Psoas muscle (tissue), 8 donors: Measurements from ENCODE around the gene RASGRF2. TPM values are rescaled to one million over a fixed set of nuclear protein-coding genes. Genes with fewer than 3 reads are reported as not detected.

Source experiments
- ATAC-seq, 4 donors: fragments of 200-7000 bp; cut with Tn5 transposase; one replicate each; pipeline ENCODE4 v1.9.1; 2020; ENCODE audit warnings: moderate library complexity in 3 of 4, mild to moderate bottlenecking in 2 of 4
- DNase-seq, 2 donors: peaks; one replicate each; pipeline ENCODE4 v3.0.0-alpha.2; 2020
- H3K27ac ChIP-seq: fragments of 200-600 bp; one replicate; pipeline ENCODE4 v1.8.0; 2022
- H3K27me3 ChIP-seq, 3 donors: fragments of 200-600 bp in 1 of 3; one replicate each; pipeline versions ENCODE4 v1.6.1 to v1.8.0; 2013 to 2022; ENCODE audit warnings: low read length in 2 of 3, mild to moderate bottlenecking in 2 of 3, moderate library complexity in 1 of 3; ENCODE audit not compliant: insufficient read depth in 3 of 3
- H3K36me3 ChIP-seq, 2 donors: fragments of 200-600 bp in 1 of 2; one replicate each; pipeline versions ENCODE4 v1.6.1 to v1.8.0; 2013 to 2022; ENCODE audit warnings: low read depth in 1 of 2, mild to moderate bottlenecking in 1 of 2, moderate library complexity in 1 of 2; ENCODE audit not compliant: insufficient read depth in 1 of 2
- H3K4me1 ChIP-seq: fragments of 200-600 bp; one replicate; pipeline ENCODE4 v1.8.0; 2022
- H3K4me3 ChIP-seq: fragments of 200-600 bp; one replicate; pipeline ENCODE4 v1.8.0; 2022; ENCODE audit warnings: mild to moderate bottlenecking
- H3K9me3 ChIP-seq: fragments of 200-600 bp; one replicate; pipeline ENCODE4 v1.8.0; 2022
- WGBS, 3 donors: extraction: QIAGEN DNeasy Blood & Tissue Kit; methylation state at CpG; one replicate each; pipeline versions ENCODE4 v1.1.6 to v1.1.7; 2013; 5-methylcytosine and 5-hydroxymethylcytosine counted together
- intact Hi-C, 2 donors: fragments of 100-400 bp; cut with DNase I; formaldehyde crosslinking; loops; one replicate each; pipeline versions ENCODE4 v1.11.0 to v1.14.2; 2022
- polyA plus RNA-seq, 3 donors: library from polyadenylated mRNA; stranded (reverse); fragments of 200-250 nt; gene quantifications; one replicate each; pipeline ENCODE4 v1.2.3, GENCODE V29; 2013
- total RNA-seq, 4 donors: library from RNA; stranded (reverse); fragmentation: NEBNext Ultra II Directional in 2 of 4; extraction: Animal tissue kit (Norgen Biotek cat#: 25700) in 2 of 4; gene quantifications; one replicate each; pipeline versions ENCODE4 v1.2.1 to v1.2.4, GENCODE V29; 2021 to 2023
- TF ChIP-seq, protein P1 (sequence below): fragments of 200-600 bp; IDR thresholded peaks from one replicate; pipeline ENCODE4 v1.8.0; 2022; ENCODE audit warnings: antibody characterized with exemption
- donor health status: healthy with polysubstance abuse.
- donor health status: DM: no; HTN: no; CAD: no; lungs with moderate emphysema.
- donor health status: Bipolar disorder and iron deficiency.
- donor health status: healthy.
- donor health status: DM: yes; HTN: yes; CAD: no.
- donor health status: DM: no; HTN: no; CAD: no.
- donor health status: DM: no; HTN: no; CAD: no.
- donor health status: DM: yes; HTN: yes; CAD: no.

Gene RASGRF2
- total and polyA plus RNA-seq, 7 donors = 2.0 to 6.2 (median 3.2) TPM

DNA sequence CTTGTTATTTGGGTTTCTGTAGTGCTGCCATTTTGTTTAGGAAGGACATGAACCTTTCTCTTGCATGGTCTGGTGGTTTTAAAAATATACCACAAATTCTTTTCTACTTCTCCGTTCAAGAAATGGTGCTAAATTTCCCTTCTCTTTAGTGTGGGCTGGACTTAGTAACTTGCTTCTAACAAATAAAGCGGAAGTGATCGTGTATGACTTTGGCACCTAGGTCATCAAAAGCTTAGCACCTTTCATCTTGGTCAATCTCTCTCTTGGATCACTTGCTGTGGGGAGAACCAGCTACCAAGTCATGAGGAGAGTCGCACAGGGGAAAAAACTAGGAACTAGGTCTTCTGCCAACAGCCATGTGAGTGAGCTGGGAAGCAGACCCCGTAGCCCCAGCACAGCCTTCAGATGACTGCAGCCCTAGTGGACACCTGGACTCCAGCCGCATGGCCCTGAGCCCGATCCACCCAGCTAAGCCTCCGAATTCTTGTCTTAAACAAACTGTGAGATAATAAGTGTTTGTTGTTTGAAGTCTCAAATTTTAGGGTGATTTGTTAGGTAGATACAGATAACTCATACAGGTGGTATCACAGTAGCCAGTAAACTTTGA lies 185.3 kb downstream of the RASGRF2 start:
- DNase-seq = no peak
- Histone ChIP-seq H3K36me3 (no peaks in the 10 kb centered on the region), H3K27me3 (no peaks in the 10 kb centered on the region), H3K4me3 (no peak overlapping the region), H3K27ac (no peak overlapping the region), H3K9me3 (no peaks in the 10 kb centered on the region), H3K4me1 (peaks cover 9% of the 10 kb centered on the region)
- intact Hi-C loops = no loop called here
- WGBS, 3 donors = 59 to 88% (median 70%) methylated on average over 8 of the region's 8 CpGs
- ATAC-seq = no peak
- TF ChIP-seq, protein P1, sequence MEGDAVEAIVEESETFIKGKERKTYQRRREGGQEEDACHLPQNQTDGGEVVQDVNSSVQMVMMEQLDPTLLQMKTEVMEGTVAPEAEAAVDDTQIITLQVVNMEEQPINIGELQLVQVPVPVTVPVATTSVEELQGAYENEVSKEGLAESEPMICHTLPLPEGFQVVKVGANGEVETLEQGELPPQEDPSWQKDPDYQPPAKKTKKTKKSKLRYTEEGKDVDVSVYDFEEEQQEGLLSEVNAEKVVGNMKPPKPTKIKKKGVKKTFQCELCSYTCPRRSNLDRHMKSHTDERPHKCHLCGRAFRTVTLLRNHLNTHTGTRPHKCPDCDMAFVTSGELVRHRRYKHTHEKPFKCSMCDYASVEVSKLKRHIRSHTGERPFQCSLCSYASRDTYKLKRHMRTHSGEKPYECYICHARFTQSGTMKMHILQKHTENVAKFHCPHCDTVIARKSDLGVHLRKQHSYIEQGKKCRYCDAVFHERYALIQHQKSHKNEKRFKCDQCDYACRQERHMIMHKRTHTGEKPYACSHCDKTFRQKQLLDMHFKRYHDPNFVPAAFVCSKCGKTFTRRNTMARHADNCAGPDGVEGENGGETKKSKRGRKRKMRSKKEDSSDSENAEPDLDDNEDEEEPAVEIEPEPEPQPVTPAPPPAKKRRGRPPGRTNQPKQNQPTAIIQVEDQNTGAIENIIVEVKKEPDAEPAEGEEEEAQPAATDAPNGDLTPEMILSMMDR = no peak

DNA sequence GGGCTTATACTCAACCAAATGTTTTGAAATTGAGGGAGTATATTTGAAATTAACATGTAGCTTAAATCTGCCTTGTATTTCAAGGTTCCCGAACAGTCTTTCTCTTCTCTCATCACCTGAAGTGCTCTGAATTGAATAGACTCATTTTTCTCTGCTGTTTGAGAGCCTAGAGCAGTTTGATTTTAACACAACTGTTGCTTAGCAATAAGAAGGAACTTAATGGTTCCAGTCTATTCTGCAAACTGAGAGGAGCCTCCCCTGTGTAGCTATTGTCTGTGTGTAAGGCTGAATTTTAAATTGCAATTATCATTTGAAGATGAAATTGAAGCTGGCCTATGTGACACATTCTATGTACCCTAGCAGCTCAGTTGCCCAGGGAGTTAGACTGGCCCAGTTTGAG lies 185.9 kb downstream of the RASGRF2 start:
- H3K36me3 ChIP-seq = no peaks in the 10 kb centered on the region
- no peaks in the 10 kb centered on the region for H3K9me3 ChIP-seq
- no peak overlapping the region for H3K27ac ChIP-seq
- no peak overlapping the region for H3K4me3 ChIP-seq
- DNase-seq (no peak), ATAC-seq (no peak)
- intact Hi-C loops = no loop called here
- H3K4me1 ChIP-seq = peaks cover 9% of the 10 kb centered on the region
- 81 to 97% (median 94%) methylated on average over 1 of the region's 1 CpG for WGBS, 3 donors
- no peaks in the 10 kb centered on the region for H3K27me3 ChIP-seq
- TF ChIP-seq, protein P1 = no peak

DNA sequence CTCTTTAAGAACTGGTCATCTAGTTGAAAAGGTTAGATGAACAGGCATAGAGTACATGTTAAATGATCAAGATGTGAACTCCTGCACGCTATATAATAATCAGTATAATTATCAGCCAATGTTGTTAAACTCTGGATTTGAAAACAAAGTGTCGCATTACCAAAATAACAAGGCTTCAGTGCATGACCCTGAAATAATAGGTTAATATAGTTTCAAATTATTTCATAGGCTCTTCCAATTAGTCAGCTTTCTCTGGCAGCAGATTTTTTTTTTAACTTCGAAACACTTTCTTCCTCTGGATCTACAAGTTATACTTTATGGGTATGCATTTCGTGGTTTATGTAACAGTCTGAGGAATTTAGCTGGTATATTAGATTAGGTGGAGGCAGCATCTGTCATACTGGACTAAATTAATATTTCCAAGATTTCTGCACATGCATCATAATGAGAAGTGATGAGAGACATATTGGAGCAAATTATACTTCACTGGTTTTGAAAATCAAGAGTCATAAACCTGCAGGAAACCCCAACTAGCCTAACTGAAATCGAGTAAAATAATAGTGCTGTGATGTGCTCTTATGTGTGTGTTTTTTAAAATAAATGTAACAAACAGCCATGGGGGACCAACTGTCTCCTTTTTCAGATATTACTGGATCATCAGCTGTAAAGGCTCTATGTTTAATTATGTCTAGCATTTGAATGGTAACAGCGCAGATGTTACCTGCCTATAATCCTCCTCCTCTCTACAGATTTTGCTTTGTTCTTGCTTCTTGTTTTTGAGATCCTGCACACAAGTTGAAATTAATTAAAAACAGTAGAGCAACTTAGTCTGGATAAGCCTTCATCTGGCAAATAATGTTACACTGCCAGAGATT lies 187.1 kb downstream of the RASGRF2 start:
- Histone ChIP-seq H3K4me1 (peaks cover 9% of the 10 kb centered on the region), H3K27me3 (no peaks in the 10 kb centered on the region), H3K36me3 (no peaks in the 10 kb centered on the region), H3K9me3 (no peaks in the 10 kb centered on the region), H3K27ac (no peak overlapping the region), H3K4me3 (no peak overlapping the region)
- 46 to 63% (median 52%) methylated on average over 6 of the region's 6 CpGs for WGBS, 3 donors
- DNase-seq = no peak
- no peak for ATAC-seq
- intact Hi-C loops = no loop called here
- TF ChIP-seq, protein P1 = no peak

DNA sequence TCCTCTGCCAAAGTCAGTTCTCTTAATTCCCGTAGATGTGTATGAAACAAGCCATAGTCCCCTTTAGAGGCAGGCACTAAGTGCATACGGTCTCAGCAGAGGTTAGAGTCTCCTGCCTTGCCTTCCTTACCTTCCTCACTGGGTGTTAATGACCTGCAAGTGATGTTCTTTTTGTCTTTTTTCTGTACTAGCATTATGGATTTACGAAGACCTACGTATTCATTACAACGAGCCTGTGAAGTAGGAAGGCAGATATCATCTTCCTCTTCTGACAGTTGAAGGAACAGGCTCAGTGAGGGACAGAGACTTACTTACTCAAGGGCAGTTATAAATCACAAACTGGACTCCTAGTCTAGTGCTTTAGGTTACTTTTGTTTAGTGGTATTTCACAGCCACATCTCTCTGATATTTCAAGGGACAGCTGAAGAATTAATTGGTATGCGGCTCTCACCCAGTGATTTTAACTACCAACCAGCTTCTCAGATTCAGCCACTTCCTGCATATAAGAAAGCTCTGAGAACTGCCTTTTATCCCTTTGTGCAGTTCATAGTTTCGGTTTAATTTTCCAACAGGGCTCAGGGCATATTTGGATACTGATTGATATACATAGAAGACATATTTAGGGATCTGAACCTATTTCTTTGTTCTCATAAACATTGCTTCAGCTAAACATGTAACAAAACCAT lies 187.9 kb downstream of the RASGRF2 start:
- ATAC-seq (no peak), DNase-seq (no peak)
- Histone ChIP-seq H3K36me3 (no peaks in the 10 kb centered on the region), H3K4me3 (no peak overlapping the region), H3K9me3 (no peaks in the 10 kb centered on the region), H3K4me1 (peaks cover 9% of the 10 kb centered on the region), H3K27me3 (no peaks in the 10 kb centered on the region), H3K27ac (no peak overlapping the region)
- intact Hi-C loops = no loop called here
- TF ChIP-seq, protein P1 = no peak
- 32 to 42% (median 32%) methylated on average over 7 of the region's 7 CpGs for WGBS, 3 donors
